IgD-negative memory B cell (primary cell): ENCODE data around the gene GATAD2A. TPM values are rescaled to one million over a fixed set of nuclear protein-coding genes. Genes with fewer than 3 reads are reported as not detected.

Experiments
- H3K27ac Mint-ChIP-seq, 3 donors: one replicate each; pipeline ENCODE4 v1.8.0; 2020 to 2022; ENCODE audit warnings: mild to moderate bottlenecking in 3 of 3, mixed read lengths in 3 of 3, moderate library complexity in 1 of 3
- H3K27me3 Mint-ChIP-seq: one replicate; pipeline ENCODE4 v1.8.0; 2021; ENCODE audit warnings: mixed read lengths
- H3K36me3 Mint-ChIP-seq: one replicate; pipeline ENCODE4 v1.8.0; 2020; ENCODE audit warnings: mild to moderate bottlenecking, mixed read lengths
- H3K4me1 Mint-ChIP-seq, 3 donors: one replicate each; pipeline ENCODE4 v1.8.0; 2020 to 2022; ENCODE audit warnings: mixed read lengths in 3 of 3, mild to moderate bottlenecking in 1 of 3
- H3K4me3 Mint-ChIP-seq, 4 donors: one replicate each; pipeline ENCODE4 v1.8.0; 2020 to 2022; ENCODE audit warnings: mild to moderate bottlenecking in 4 of 4, mixed read lengths in 4 of 4, moderate library complexity in 3 of 4
- H3K9me3 Mint-ChIP-seq, 3 donors: one replicate each; pipeline ENCODE4 v1.8.0; 2020 to 2021; ENCODE audit warnings: mixed read lengths in 3 of 3, mild to moderate bottlenecking in 1 of 3
- polyA plus RNA-seq: library from polyadenylated mRNA; unstranded; fragments of 300-500 nt; fragmentation: Illumina TruSeq; gene quantifications from one replicate; pipeline ENCODE4 v1.2.3, GENCODE V29; 2021

GATAD2A gene
- polyA plus RNA-seq, 1 donor from 2014 or later, result 16.6 TPM

DNA sequence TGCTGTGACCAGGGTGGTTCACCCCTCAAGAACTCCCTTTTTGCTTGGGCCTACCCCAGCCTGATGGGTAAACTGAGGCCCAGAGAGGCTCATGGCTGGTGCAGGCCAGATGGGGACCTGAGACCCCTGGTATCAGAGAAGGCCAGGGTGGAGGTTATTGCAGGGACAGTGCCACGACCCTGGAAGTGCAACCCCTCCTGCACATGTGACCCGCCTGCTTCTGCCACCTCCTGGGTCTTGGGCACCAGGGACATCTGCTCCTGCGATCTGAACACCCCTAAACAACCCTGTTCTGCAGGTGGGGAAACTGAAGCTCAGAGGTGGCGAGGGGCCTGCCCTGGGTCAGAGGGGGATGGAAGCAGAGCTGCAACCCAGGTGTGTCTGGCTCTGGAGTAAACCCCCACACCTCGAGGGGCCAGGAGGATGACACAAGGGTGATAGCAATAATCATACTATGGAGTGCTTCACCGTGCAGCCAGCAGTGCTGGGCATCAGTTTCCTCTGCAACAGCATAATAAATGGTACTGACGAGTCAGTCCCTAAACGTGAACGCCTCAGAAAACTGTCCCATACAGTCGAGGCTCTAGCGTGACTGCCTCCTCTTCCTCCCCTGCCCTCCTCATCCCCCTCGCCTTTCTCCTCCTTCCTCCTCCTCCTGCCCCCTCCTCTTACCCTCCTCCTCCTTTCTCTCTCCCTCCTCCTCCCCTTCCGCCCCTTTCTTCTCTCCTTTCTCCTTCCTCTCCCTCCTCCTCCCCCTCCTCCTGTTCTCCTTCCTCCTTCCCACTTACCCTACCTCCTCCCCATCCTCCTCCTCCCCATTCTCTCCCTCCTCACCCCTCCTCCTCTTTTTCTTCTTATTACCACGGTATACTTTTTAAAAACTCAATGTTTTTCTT is 127.6 kb downstream of the GATAD2A start:
- Mint-ChIP-seq H3K4me3 (no peak overlapping the region), H3K4me1 (peaks cover 6 to 9% (median 8%) of the 10 kb centered on the region in 3 donors), H3K27ac (peak overlapping the region in 2 of 3 donors; percentile 9 to 83), H3K27me3 (no peaks in the 10 kb centered on the region), H3K36me3 (peaks cover 2% of the 10 kb centered on the region), H3K9me3 (no peaks in the 10 kb centered on the region)

- H3K27ac Mint-ChIP-seq, result peak overlapping the region; percentile 9 to 83 (median 39)
These were observed 128.4 kb downstream of the GATAD2A start for GRCh38 chr19:19533841-19534240.

DNA sequence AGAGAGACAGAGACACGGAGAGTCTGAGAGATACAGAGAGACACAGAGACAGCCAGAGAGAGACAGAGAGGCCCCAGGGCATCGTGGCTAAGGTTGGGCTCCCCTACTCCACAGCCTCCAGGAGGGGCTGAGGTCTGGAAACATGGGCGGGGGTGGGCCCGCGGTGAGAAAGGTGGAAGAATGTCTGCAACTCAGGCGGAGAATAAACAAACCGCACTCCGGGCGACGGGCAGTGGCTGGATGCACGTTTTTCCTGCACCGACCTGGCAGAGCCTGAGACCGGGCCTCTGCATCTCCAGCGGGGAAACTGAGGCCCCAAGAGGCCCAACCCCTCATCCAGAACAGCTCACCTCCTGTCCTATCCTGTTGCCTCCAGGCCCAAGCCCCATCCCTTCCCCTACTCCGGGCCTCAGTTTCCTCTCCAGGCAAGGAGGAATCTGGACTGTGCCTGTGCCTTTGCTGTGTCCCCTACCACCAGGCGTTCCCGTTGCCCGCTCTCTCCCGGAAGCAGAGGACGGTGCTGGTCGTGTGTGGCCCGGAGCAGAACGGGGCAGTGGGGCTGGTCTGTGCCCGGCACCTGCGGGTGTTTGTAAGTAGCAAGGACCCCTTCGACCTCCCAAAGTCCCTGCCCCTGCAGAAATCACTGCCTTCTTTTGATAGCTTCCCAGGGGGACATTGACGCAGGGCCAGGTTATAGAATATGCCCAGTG is 129.2 kb downstream of the GATAD2A start:
- Mint-ChIP-seq H3K4me1 (peaks cover 12 to 15% (median 13%) of the 10 kb centered on the region in 3 donors), H3K4me3 (no peak overlapping the region), H3K27ac (peak overlapping the region in 1 of 3 donors; percentile 39), H3K9me3 (no peaks in the 10 kb centered on the region), H3K36me3 (peaks cover 2% of the 10 kb centered on the region), H3K27me3 (peaks cover 9% of the 10 kb centered on the region)

More at GRCh38 chr19:19533841-19534240, 128.4 kb downstream of the GATAD2A start:
- H3K4me1 Mint-ChIP-seq, result peaks cover 10 to 13% (median 12%) of the 10 kb centered on the region in 3 donors
- H3K9me3 Mint-ChIP-seq, result no peaks in the 10 kb centered on the region
- H3K27me3 Mint-ChIP-seq, result peaks cover 4% of the 10 kb centered on the region
- peaks cover 2% of the 10 kb centered on the region for H3K36me3 Mint-ChIP-seq
- peak overlapping the region in 1 of 4 donors; percentile 47 for H3K4me3 Mint-ChIP-seq

- peaks cover 10% of the 10 kb centered on the region for H3K27me3 Mint-ChIP-seq
- peaks cover 2% of the 10 kb centered on the region for H3K36me3 Mint-ChIP-seq
- H3K9me3 Mint-ChIP-seq, result no peaks in the 10 kb centered on the region
- H3K27ac Mint-ChIP-seq, result no peak overlapping the region
- peak overlapping the region in 2 of 4 donors; percentile 32 to 63 for H3K4me3 Mint-ChIP-seq
- H3K4me1 Mint-ChIP-seq, result peaks cover 12 to 15% (median 13%) of the 10 kb centered on the region in 3 donors
These were observed 130.1 kb downstream of the GATAD2A start for GRCh38 chr19:19535311-19536191.

DNA sequence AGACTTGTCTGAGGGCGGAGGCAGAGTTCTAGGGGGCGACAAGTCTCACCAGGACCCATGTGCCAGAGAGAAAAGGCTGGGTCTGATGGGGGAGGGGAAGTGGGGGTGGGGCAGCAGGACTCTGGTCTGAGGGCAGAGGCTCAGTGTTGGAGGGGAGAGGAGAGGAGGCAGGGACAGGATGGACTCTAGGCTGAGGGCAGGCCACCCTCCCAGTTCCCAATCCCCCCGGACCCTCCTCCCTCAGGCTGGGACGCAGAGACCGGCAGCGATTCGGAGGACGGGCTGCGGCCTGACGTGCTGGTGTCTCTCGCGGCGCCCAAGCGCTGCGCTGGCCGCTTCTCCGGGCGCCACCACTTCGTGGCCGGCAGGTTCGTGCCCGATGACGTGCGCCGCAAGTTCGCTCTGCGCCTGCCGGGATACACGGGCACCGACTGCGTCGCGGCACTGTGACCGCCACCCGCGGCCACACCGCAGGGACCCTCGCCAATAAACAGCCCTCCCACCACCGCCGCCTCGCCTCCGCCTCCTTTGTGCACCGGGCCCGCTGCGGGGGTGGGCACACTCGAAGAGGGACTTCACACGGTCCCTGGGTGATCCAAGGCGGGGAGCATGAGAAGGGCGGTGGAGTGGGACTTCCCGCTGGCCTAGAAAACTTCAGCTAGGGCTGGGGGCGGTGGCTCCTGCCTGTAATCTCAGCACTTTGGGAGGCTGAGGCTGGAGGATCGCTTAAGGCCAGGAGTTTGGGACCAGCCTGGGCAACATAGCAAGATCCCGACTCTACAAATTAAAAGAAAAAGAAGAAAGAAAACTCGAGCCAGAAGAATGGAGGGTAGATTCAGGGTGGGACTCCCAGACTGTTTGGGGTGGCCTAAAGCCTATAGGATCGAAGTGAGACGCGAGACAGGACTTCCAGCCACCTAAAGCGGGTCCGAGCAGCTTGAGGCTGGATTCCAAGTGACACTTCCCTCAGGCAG is 131.9 kb downstream of the GATAD2A start:
- Mint-ChIP-seq H3K27me3 (peaks cover 16% of the 10 kb centered on the region), H3K27ac (peak overlapping the region in 2 of 3 donors; percentile 53 to 56), H3K9me3 (no peaks in the 10 kb centered on the region), H3K4me3 (peak overlapping the region; percentile 2 to 89 (median 67)), H3K36me3 (no peaks in the 10 kb centered on the region), H3K4me1 (peaks cover 9 to 10% (median 9%) of the 10 kb centered on the region in 3 donors)

- peak within 1 kb of the TSS in 2 of 3 donors; percentile 48 to 53 for H3K27ac Mint-ChIP-seq
- no peaks in the 10 kb centered on the region for H3K9me3 Mint-ChIP-seq
- peaks cover 8 to 10% (median 9%) of the 10 kb centered on the region in 3 donors for H3K4me1 Mint-ChIP-seq
- peak within 1 kb of the TSS; percentile 62 to 89 (median 72) for H3K4me3 Mint-ChIP-seq
- peaks cover 19% of the 10 kb centered on the region for H3K27me3 Mint-ChIP-seq
- H3K36me3 Mint-ChIP-seq, result no peaks in the 10 kb centered on the region
These were observed 132.7 kb downstream of the GATAD2A start, which contains the start of gene CILP2 for GRCh38 chr19:19538061-19538784. Gene CILP2, plus strand, starts transcription at chr19:19538265. Its CDS starts 85 bp downstream, at chr19:19538350.

DNA sequence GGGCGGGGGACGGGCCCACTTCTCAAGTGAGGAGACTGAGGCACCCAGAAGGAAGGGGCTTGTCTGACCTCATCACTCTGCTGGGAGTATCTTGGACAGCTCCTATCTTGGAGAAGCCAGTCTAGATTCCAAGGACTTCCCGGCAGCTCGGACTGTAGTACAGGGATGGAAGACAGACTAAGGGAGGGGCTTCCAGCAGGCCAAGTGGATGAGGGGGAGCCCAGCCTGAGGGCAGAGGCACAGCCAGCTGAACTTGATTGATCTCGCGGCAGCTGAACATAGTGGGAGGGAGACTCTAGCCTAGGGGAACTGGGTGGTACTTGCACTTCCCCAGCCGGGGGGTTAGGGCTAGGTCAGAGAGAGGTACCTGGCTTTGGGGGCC is 133.3 kb downstream of the GATAD2A start:
- Mint-ChIP-seq H3K9me3 (no peaks in the 10 kb centered on the region), H3K4me1 (peaks cover 8 to 10% (median 9%) of the 10 kb centered on the region in 3 donors), H3K4me3 (peak overlapping the region; percentile 56 to 85 (median 64)), H3K36me3 (no peaks in the 10 kb centered on the region), H3K27ac (peak overlapping the region in 1 of 3 donors; percentile 48), H3K27me3 (peaks cover 19% of the 10 kb centered on the region)

- peaks cover 19% of the 10 kb centered on the region for H3K27me3 Mint-ChIP-seq
These were observed 134.2 kb downstream of the GATAD2A start for GRCh38 chr19:19539698-19540063.

DNA sequence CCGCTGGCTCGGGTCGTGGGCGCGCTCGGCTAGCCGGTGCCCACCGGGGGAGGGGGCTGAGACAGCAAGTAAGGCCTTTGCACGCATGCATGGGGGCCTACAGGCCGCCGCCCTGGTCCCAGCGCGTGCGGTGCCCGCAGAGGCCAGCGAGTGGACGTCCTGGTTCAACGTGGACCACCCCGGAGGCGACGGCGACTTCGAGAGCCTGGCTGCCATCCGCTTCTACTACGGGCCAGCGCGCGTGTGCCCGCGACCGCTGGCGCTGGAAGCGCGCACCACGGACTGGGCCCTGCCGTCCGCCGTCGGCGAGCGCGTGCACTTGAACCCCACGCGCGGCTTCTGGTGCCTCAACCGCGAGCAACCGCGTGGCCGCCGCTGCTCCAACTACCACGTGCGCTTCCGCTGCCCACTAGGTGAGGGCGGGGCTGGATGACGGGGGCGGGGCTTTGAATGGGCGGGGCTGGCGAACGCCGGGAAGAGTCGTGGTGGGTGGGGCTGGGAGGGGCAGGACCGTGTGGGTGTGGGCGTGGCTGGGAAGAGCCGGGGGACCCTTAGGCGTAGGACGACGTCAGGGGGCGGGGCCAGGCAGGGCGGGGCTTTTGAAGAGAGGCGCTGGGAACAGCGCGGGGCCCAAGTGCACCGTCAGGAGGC is 134.7 kb downstream of the GATAD2A start:
- Mint-ChIP-seq H3K4me1 (peaks cover 6 to 9% (median 8%) of the 10 kb centered on the region in 3 donors), H3K27ac (no peak overlapping the region), H3K9me3 (no peaks in the 10 kb centered on the region), H3K27me3 (peaks cover 19% of the 10 kb centered on the region), H3K36me3 (no peaks in the 10 kb centered on the region), H3K4me3 (peak overlapping the region; percentile 53 to 91 (median 72))

More at GRCh38 chr19:19539698-19540063, 134.2 kb downstream of the GATAD2A start:
- Mint-ChIP-seq H3K4me1 (peaks cover 6 to 9% (median 8%) of the 10 kb centered on the region in 3 donors), H3K27ac (no peak overlapping the region), H3K9me3 (no peaks in the 10 kb centered on the region), H3K36me3 (no peaks in the 10 kb centered on the region), H3K4me3 (no peak overlapping the region)

- no peak overlapping the region for H3K27ac Mint-ChIP-seq
- H3K9me3 Mint-ChIP-seq, result no peaks in the 10 kb centered on the region
- H3K4me1 Mint-ChIP-seq, result peaks cover 6 to 9% (median 8%) of the 10 kb centered on the region in 3 donors
- peaks cover 19% of the 10 kb centered on the region for H3K27me3 Mint-ChIP-seq
- H3K4me3 Mint-ChIP-seq, result peak overlapping the region; percentile 53 to 91 (median 74)
- no peaks in the 10 kb centered on the region for H3K36me3 Mint-ChIP-seq
These were observed 135.4 kb downstream of the GATAD2A start for GRCh38 chr19:19540715-19541515.

DNA sequence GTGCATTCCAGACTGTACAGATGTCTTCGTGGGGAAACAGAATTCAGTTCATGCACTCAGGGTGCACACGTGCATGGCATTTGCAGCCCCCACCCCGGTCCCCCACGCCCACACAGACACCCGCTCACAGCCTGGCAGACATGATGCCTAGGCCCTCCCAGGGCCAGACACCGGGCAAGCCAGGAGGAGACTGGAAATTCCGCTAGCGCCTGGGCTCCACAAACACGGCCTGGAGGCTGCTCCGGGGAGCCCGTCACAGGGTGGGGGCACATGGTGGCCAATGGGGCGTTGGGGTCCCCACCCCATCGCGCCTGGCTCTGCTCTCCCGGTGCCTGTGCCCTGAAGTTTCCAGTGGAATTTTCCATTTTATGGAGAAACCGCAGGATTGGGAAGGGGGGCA is 136.1 kb downstream of the GATAD2A start:
- Mint-ChIP-seq H3K4me3 (peak overlapping the region in 2 of 4 donors; percentile 5 to 81), H3K27me3 (peaks cover 19% of the 10 kb centered on the region), H3K4me1 (peaks cover 6 to 9% (median 8%) of the 10 kb centered on the region in 3 donors), H3K36me3 (no peaks in the 10 kb centered on the region), H3K9me3 (no peaks in the 10 kb centered on the region), H3K27ac (no peak overlapping the region)

GRCh38 chr19:19542507-19542906 is 137.0 kb downstream of the GATAD2A start:
- H3K4me1 Mint-ChIP-seq, result peaks cover 6 to 9% (median 8%) of the 10 kb centered on the region in 3 donors
- H3K27ac Mint-ChIP-seq, result no peak overlapping the region
- peaks cover 19% of the 10 kb centered on the region for H3K27me3 Mint-ChIP-seq
- H3K9me3 Mint-ChIP-seq, result no peaks in the 10 kb centered on the region
- H3K36me3 Mint-ChIP-seq, result no peaks in the 10 kb centered on the region
- no peak overlapping the region for H3K4me3 Mint-ChIP-seq
